PC-9 (cell line): ENCODE data around the gene KRT4. TPM values are rescaled to one million over a fixed set of nuclear protein-coding genes. Genes with fewer than 3 reads are reported as not detected.
"Not testable (repeated sequence)": the region's sequence is repeated elsewhere in the genome, so short reads cannot be mapped to it uniquely, and the experiment has no call there.

Experiments used
- BruUV-seq: library from RNA; stranded (reverse); fragments of 400-500 nt; replicated peaks from 2 replicates; lab custom pipeline; 2021; lab: Mats Ljungman, UMichigan
- CTCF ChIA-PET: fragments of 300-600 bp; sonication (Branson Sonifier 250); formaldehyde crosslinking; loops from one replicate; lab custom pipeline; 2022; ENCODE audit warnings: antibody characterized with exemption; lab: Charles Lee
- POLR2A ChIA-PET: fragments of 300-600 bp; sonication (Branson Sonifier 250); formaldehyde crosslinking; loops from one replicate; lab custom pipeline; 2022; ENCODE audit warnings: antibody characterized with exemption; ENCODE audit not compliant: unreplicated experiment; lab: Charles Lee
- DNase-seq, 2 experiments: peaks; one replicate each; pipeline versions ENCODE4 v3.0.0 to v3.0.0-alpha.2; 2015 to 2022; ENCODE audit warnings: mixed read lengths in 1 of 2
- H2AFZ ChIP-seq: fragments of 200-600 bp; sonication (generic); 2 replicates; pipeline ENCODE4 v1.8.1; 2017; ENCODE audit warnings: antibody characterized with exemption
- H3F3A ChIP-seq: fragments of 200-600 bp; sonication (generic); 2 replicates; pipeline ENCODE4 v1.8.1; 2017; ENCODE audit warnings: antibody characterized with exemption, mild to moderate bottlenecking, low read depth; ENCODE audit not compliant: insufficient read depth
- H3K27ac ChIP-seq: fragments of 200-600 bp; sonication (generic); 2 replicates; pipeline ENCODE4 v1.6.1; 2016; ENCODE audit warnings: mixed run types
- H3K27me3 ChIP-seq: fragments of 200-600 bp; sonication (generic); 2 replicates; pipeline ENCODE4 v1.6.1; 2016; ENCODE audit warnings: low read depth, mixed run types; ENCODE audit not compliant: insufficient read depth
- H3K36me3 ChIP-seq: fragments of 200-600 bp; sonication (generic); 2 replicates; pipeline ENCODE4 v1.6.1; 2016; ENCODE audit warnings: low read depth, mixed run types
- H3K4me1 ChIP-seq: fragments of 200-600 bp; sonication (generic); replicated peaks from 2 replicates; pipeline ENCODE4 v1.6.1; 2016; ENCODE audit warnings: mixed run types; ENCODE audit not compliant: insufficient read depth
- H3K4me2 ChIP-seq: fragments of 200-600 bp; sonication (generic); 2 replicates; pipeline ENCODE4 v1.6.1; 2017; ENCODE audit warnings: mixed run types
- H3K4me3 ChIP-seq: fragments of 200-600 bp; sonication (generic); 2 replicates; pipeline ENCODE4 v1.6.1; 2016; ENCODE audit warnings: mixed run types
- H3K79me2 ChIP-seq: fragments of 200-600 bp; sonication (generic); 2 replicates; pipeline ENCODE4 v1.6.1; 2017; ENCODE audit warnings: low read depth, mixed run types
- H3K9me2 ChIP-seq: fragments of 200-600 bp; sonication (generic); 2 replicates; pipeline ENCODE4 v1.8.1; 2017; ENCODE audit warnings: mild to moderate bottlenecking; ENCODE audit not compliant: insufficient read depth
- H3K9me3 ChIP-seq: fragments of 200-600 bp; sonication (generic); 2 replicates; pipeline ENCODE4 v1.8.1; 2016; ENCODE audit warnings: low read depth; ENCODE audit not compliant: insufficient read depth
- H4K20me1 ChIP-seq: fragments of 200-600 bp; sonication (generic); 2 replicates; pipeline ENCODE4 v1.8.1; 2017; ENCODE audit not compliant: insufficient read depth
- EZH2 ChIP-seq: fragments of 200-600 bp; sonication (generic); IDR thresholded peaks from 2 replicates; pipeline ENCODE4 v1.8.0; 2017; ENCODE audit warnings: antibody characterized with exemption, low read depth
- intact Hi-C: fragments of 100-400 bp; cut with micrococcal nuclease; formaldehyde crosslinking; loops from one replicate; pipeline ENCODE4 v1.10.0; 2022; ENCODE audit not compliant: unreplicated experiment
- total RNA-seq: library from RNA; stranded (reverse); gene quantifications from 2 replicates; pipeline ENCODE4 v1.2.3, GENCODE V29; 2021
- TF ChIP-seq, protein P1 (sequence below): fragments of 200-600 bp; sonication (generic); conservative IDR thresholded peaks from 2 replicates; pipeline ENCODE4 v1.6.1; 2017; ENCODE audit warnings: mixed run types, antibody characterized with exemption, mild to moderate bottlenecking, moderate library complexity

The KRT4 gene
- total RNA-seq, 1 experiment from 2014 or later, result 3.0 TPM

DNA sequence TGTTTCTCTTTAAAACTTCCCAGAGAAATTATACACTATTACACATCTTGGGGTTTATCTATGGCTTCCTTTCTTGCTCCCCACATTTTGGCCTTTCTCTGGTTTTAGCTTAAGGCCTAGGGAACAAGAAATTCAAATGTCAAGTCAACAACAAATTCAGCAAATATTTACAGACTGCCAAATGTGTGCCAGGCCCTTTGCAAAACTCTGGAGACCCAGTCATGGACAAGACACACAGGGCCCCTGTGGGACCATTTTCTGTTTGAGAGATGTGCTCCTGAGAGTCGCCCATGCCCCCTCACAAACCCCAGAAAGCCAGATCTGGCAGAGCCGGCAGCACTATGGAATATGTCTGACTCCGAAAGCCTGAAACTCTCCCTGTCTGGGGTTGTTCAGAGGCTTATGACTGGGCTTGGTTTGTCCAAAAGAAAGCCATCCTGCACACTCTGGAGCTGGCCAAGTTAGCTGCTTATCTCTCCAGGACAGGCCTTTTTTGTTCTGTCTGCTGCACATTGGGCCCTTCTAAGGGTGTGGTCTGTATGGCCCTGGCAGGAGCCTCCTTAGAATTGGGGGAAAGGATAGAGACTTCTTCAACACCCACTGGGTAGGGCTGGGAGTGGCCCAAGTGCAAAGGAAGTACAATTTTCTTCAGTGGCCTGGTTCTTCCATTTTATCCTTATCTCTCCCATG, 16.9 kb downstream of the KRT4 start:
- TF ChIP-seq EZH2, result no peak
- TF ChIP-seq, protein P1, sequence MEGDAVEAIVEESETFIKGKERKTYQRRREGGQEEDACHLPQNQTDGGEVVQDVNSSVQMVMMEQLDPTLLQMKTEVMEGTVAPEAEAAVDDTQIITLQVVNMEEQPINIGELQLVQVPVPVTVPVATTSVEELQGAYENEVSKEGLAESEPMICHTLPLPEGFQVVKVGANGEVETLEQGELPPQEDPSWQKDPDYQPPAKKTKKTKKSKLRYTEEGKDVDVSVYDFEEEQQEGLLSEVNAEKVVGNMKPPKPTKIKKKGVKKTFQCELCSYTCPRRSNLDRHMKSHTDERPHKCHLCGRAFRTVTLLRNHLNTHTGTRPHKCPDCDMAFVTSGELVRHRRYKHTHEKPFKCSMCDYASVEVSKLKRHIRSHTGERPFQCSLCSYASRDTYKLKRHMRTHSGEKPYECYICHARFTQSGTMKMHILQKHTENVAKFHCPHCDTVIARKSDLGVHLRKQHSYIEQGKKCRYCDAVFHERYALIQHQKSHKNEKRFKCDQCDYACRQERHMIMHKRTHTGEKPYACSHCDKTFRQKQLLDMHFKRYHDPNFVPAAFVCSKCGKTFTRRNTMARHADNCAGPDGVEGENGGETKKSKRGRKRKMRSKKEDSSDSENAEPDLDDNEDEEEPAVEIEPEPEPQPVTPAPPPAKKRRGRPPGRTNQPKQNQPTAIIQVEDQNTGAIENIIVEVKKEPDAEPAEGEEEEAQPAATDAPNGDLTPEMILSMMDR, result no peak

DNA sequence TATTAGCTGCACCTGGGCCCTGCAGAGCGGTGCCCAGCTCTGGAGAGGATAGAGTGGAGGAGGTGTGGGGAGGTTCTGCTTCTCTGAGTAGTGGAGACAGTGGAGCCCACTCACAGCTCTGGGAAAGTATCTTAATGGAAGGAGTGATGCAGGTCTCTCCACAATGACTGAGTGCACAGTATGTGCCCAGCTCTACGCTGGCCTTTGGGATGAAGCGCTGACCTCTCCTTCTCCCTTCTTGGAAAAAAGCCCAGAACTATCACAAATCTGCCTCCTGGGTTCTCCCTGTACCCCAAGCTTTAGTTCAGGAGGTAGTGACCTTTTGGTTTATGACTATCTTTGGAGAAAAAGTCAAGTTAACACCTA, 17.5 kb downstream of the KRT4 start:
- POLR2A ChIA-PET, result no interaction called here
- peaks cover 44% of the 10 kb centered on the region for H3F3A ChIP-seq
- H2AFZ ChIP-seq, result no peak overlapping the region
- H3K4me2 ChIP-seq, result no peak overlapping the region
- no TSS peak for BruUV-seq
- H3K4me3 ChIP-seq, result no peak overlapping the region
- no peaks in the 10 kb centered on the region for H3K36me3 ChIP-seq
- peaks cover 65% of the 10 kb centered on the region for H3K4me1 ChIP-seq
- TF ChIP-seq EZH2, result no peak
- TF ChIP-seq, protein P1, result no peak
- no peaks in the 10 kb centered on the region for H3K9me3 ChIP-seq
- no peak overlapping the region for H3K27ac ChIP-seq
- CTCF ChIA-PET, result interaction anchor here (0.7 kb wide), 1 partner anchor 217 kb away, joined by 3 read pairs; no protein-coding TSS in a partner anchor
- intact Hi-C loops, result no loop called here
- no peaks in the 10 kb centered on the region for H3K27me3 ChIP-seq
- H4K20me1 ChIP-seq, result no peaks in the 10 kb centered on the region
- H3K9me2 ChIP-seq, result no peaks in the 10 kb centered on the region
- no peaks in the 10 kb centered on the region for H3K79me2 ChIP-seq
- DNase-seq, result no peak

More for the DNA sequence above, 16.9 kb downstream of the KRT4 start:
- no peak for DNase-seq
- Histone ChIP-seq H2AFZ (no peak overlapping the region), H3K4me3 (no peak overlapping the region), H3K79me2 (no peaks in the 10 kb centered on the region), H3K4me1 (peaks cover 70% of the 10 kb centered on the region), H3K27ac (no peak overlapping the region; the same call in 1 of the 2 replicates), H3F3A (peaks cover 47% of the 10 kb centered on the region), H3K9me3 (no peaks in the 10 kb centered on the region), H3K9me2 (no peaks in the 10 kb centered on the region), H3K4me2 (peak overlapping the region; percentile 47; the same call in 1 of the 2 replicates), H4K20me1 (no peaks in the 10 kb centered on the region), H3K27me3 (no peaks in the 10 kb centered on the region), H3K36me3 (no peaks in the 10 kb centered on the region)
- POLR2A ChIA-PET, result no interaction called here
- no TSS peak for BruUV-seq
- CTCF ChIA-PET, result no interaction called here
- intact Hi-C loops, result no loop called here

DNA sequence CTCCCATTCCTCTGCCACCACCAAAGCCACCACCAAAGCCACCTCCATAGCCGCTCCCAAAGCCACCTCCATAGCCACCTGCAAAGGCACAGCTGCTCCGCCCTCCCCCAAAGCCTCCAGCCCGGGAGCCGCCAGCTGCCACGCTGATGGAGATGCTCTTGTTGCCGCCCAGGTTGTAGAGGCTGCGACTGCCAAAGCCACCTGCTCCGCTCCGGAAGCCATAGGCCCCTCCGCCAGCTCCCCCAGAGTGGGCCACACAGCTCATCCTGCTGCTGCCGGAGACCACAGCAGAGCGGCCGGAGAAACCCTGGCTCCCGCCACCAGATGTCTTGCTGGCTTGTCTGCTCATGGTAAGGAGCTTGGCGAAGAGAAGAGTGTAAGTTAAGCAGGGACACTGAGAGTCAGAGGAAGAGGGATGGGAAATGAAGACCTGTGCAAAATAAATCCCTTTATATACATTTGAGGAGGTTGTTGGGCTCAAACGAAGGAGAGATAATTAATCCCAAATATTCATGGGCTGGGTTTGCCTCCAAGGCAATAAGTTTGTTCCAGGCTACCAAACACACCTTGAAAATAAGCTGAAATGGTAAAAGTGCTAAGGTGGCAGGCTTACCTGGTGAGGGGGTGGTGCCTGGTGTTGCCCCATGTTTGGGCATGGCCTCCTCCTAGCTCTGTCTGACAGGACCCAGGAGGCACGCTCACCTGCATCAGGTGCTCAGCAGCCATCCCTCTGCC, 18.1 kb downstream of the KRT4 start, which contains the start of gene KRT3:
Gene KRT3 (minus strand): TSS at position 424 of the 735 bp plus-strand sequence. CDS start 75 bp downstream, at position 349.
- Histone ChIP-seq H3K36me3 (no peaks in the 10 kb centered on the region), H3K4me3 (no peak within 1 kb of the TSS), H3K27ac (peak within 1 kb of the TSS; percentile 56), H3F3A (peaks cover 38% of the 10 kb centered on the region), H3K4me2 (peak within 1 kb of the TSS; percentile 20), H3K4me1 (peaks cover 59% of the 10 kb centered on the region), H2AFZ (no peak within 1 kb of the TSS), H3K27me3 (no peaks in the 10 kb centered on the region), H3K9me3 (no peaks in the 10 kb centered on the region), H4K20me1 (no peaks in the 10 kb centered on the region), H3K79me2 (no peaks in the 10 kb centered on the region), H3K9me2 (no peaks in the 10 kb centered on the region)
- intact Hi-C loops, result no loop called here
- ChIA-PET CTCF (interaction anchor here (0.7 kb wide), 1 partner anchor 216 kb away, joined by 3 read pairs; no protein-coding TSS in a partner anchor), POLR2A (no interaction called here)
- no peak for DNase-seq
- BruUV-seq, result no TSS peak
- no peak for TF ChIP-seq EZH2
- TF ChIP-seq, protein P1, result no peak

DNA sequence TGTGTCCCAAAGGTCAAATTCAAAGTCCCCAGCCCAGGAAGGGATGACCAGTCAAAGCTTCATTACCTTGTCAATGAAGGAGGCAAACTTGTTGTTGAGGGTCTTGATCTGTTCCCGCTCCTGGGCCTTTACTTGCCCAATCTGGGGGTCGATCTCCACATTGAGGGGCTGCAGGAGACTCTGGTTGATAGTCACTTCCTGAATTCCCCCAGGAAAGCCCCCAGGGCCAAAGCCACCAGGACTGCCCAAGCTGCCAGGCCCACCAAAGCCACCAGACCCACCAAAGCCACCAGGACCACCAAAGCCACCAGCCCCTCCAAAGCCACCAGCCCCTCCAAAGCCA, 18.6 kb downstream of the KRT4 start:
- H3K27ac ChIP-seq, H4K20me1 ChIP-seq, H3K79me2 ChIP-seq, DNase-seq, H3K9me2 ChIP-seq, H3K9me3 ChIP-seq, CTCF ChIA-PET, H3K36me3 ChIP-seq, intact Hi-C loops, H2AFZ ChIP-seq, POLR2A ChIA-PET, BruUV-seq, H3K27me3 ChIP-seq, H3K4me3 ChIP-seq: not testable (repeated sequence)
- Histone ChIP-seq H3K4me2 (peak overlapping the region; percentile 20; the same call in 1 of the 2 replicates), H3F3A (peaks cover 33% of the 10 kb centered on the region), H3K4me1 (peaks cover 54% of the 10 kb centered on the region)
